Peyer's patch (tissue), 4 donors: ENCODE measurements around the gene PRKAR1B. TPM values are rescaled to one million over a fixed set of nuclear protein-coding genes. Genes with fewer than 3 reads are reported as not detected.
A peak's percentile ranks its signal among the peaks of the same experiment; 100 is the strongest.

Experiments
- DNase-seq, 3 donors: peaks; one replicate each; pipeline ENCODE4 v3.0.0-alpha.2; 2017 to 2019
- H3K27ac ChIP-seq, 4 donors: fragments of 200-600 bp; sonication (generic); one replicate each; pipeline ENCODE4 v1.5.1; 2016 to 2019
- H3K27me3 ChIP-seq, 2 donors: fragments of 200-600 bp; sonication (generic); one replicate each; pipeline ENCODE4 v1.5.1; 2019
- H3K36me3 ChIP-seq, 3 donors: fragments of 200-600 bp; sonication (generic); one replicate each; pipeline ENCODE4 v1.5.1; 2016 to 2019
- H3K4me1 ChIP-seq, 4 donors: fragments of 200-600 bp; sonication (generic); one replicate each; pipeline ENCODE4 v1.5.1; 2016 to 2019
- H3K4me3 ChIP-seq, 4 donors: fragments of 200-600 bp; sonication (generic); 1 replicate in 3 of 4; 2 replicates in 1 of 4; pipeline ENCODE4 v1.5.1; 2016 to 2019; ENCODE audit warnings: mild to moderate bottlenecking in 1 of 4
- H3K9me3 ChIP-seq, 4 donors: fragments of 200-600 bp; sonication (generic); one replicate each; pipeline ENCODE4 v1.5.1; 2016 to 2019; ENCODE audit warnings: mild to moderate bottlenecking in 1 of 4
- POLR2A ChIP-seq, 2 donors: fragments of 450-650 bp; IDR thresholded peaks; one replicate each; pipeline ENCODE4 v1.5.1; 2017; ENCODE audit warnings: antibody characterized with exemption in 2 of 2, mild to moderate bottlenecking in 2 of 2, moderate library complexity in 2 of 2
- total RNA-seq, 4 donors: library from RNA; depleted of rRNA; stranded (reverse); fragments of >200 nt; gene quantifications; one replicate each; pipeline ENCODE4 v1.1.0, GENCODE V29; 2016
- TF ChIP-seq, protein P1 (sequence below), 6 experiments: fragments of 450-650 bp in 4 of 6; fragments of 200-600 bp in 2 of 6; sonication (generic) in 1 of 6; IDR thresholded peaks; one replicate each; pipeline ENCODE4 v1.5.1; 2017 to 2019; ENCODE audit warnings: antibody characterized with exemption in 6 of 6, mild to moderate bottlenecking in 3 of 6, moderate library complexity in 1 of 6

Gene PRKAR1B
- total RNA-seq, 4 donors from 2014 or later, result 13.0 to 42.9 (median 17.0) TPM

DNA sequence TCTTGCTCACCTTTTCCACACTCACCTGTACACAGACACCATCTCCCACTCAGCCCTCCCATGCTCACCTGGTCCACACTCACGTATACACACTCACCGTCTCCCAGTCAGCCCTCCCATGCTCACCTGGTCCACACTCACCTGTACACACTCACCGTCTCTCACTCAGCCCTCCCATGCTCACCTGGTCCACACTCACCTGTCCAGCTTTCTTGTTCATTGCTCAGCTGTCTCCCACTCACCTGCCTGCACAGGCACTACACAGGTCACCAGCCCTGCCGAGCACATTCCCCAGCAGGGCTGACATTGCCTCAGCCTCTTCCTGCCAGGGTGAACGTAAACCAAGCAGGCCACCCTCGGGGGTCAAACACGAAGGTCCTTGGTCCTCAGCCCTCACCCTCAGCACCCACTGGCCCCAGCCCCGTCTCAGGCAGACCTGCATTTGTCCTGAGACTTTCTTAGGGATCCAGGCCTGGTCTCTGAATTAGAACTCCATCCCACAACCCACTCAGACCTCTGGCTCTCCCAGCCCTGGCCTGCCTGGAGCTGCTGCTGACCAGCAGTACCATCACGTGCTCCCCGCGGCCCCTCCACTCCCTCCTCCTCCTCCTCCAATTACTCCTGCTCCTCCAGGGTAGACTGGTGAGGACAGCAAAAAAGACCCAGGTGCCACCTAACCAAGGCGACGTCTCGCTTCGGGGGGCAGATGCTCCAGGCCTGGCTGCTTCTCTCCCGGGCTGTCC lies 13.4 kb downstream of the PRKAR1B start:
- H3K27ac ChIP-seq, result no peak overlapping the region
- TF ChIP-seq, protein P1, sequence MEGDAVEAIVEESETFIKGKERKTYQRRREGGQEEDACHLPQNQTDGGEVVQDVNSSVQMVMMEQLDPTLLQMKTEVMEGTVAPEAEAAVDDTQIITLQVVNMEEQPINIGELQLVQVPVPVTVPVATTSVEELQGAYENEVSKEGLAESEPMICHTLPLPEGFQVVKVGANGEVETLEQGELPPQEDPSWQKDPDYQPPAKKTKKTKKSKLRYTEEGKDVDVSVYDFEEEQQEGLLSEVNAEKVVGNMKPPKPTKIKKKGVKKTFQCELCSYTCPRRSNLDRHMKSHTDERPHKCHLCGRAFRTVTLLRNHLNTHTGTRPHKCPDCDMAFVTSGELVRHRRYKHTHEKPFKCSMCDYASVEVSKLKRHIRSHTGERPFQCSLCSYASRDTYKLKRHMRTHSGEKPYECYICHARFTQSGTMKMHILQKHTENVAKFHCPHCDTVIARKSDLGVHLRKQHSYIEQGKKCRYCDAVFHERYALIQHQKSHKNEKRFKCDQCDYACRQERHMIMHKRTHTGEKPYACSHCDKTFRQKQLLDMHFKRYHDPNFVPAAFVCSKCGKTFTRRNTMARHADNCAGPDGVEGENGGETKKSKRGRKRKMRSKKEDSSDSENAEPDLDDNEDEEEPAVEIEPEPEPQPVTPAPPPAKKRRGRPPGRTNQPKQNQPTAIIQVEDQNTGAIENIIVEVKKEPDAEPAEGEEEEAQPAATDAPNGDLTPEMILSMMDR (IDR thresholded peaks at IDR 0.05), result no peak
- TF ChIP-seq POLR2A (IDR thresholded peaks at IDR 0.05), result no peak
- H3K36me3 ChIP-seq, result no peaks in the 10 kb centered on the region
- peak in 1 of 3 donors; percentile 36 for DNase-seq
- no peaks in the 10 kb centered on the region for H3K27me3 ChIP-seq
- no peaks in the 10 kb centered on the region for H3K9me3 ChIP-seq
- peaks cover 0 to 10% (median 0%) of the 10 kb centered on the region in 4 donors for H3K4me1 ChIP-seq
- H3K4me3 ChIP-seq, result no peak overlapping the region

DNA sequence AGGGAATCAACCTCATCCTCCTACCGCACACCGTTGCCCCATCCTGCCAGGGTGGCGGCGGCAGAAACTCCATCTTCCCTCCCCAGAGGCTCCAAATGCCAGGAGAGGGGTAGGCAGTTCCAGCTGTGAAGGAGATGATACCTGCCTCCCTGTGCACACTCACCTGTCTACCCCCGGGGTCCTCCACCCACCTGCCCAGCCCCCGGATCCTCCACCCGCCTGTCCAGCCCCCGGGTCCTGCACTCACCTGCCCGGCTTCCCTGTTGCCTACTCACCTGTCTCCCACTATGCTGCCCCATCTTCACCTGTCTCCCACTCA lies 14.0 kb downstream of the PRKAR1B start:
- TF ChIP-seq, protein P1 (IDR thresholded peaks at IDR 0.05), result no peak
- TF ChIP-seq POLR2A (IDR thresholded peaks at IDR 0.05), result no peak
- DNase-seq, result peak in 1 of 3 donors; percentile 29
- no peaks in the 10 kb centered on the region for H3K36me3 ChIP-seq
- peaks cover 0 to 10% (median 0%) of the 10 kb centered on the region in 4 donors for H3K4me1 ChIP-seq
- no peak overlapping the region for H3K27ac ChIP-seq
- H3K9me3 ChIP-seq, result no peaks in the 10 kb centered on the region
- no peak overlapping the region for H3K4me3 ChIP-seq
- no peaks in the 10 kb centered on the region for H3K27me3 ChIP-seq

DNA sequence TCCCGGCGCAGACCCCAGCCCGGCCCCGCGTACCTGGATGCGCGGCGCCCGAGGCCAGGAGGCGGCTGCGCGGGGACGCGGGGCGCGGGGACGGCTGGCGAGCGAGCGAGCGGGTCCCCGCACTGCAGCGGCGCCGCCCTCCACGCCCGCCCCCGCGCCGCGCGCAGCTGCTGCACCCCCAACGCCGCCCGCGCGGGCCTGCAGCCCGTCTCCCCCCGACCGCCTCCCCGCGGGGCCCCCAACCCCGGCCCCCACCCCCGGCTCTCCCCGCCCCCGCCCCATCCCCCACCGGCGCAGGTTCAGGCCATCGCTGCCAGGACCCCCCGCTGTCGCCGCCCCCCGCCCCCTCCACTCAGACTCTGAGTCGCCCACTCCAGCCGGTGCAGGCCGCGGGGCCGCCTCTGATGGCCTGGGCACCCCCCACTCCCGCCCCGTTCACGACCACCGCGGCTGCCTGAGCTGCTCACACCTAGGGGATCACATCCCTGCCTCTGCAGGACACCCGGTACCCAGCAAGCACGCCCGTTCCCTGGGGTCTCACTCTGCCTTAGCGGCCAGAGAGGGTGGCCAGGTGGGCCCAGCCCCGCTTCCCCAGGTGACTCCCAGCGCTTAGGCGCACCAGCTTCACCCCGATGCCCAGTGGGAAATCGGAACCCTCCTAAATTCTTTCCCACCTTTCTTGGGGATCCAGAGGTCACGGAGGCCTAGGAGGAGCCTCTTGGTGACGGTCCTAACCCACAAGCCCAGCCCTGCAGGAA lies 14.5 kb downstream of the PRKAR1B start:
- peak overlapping the region in 2 of 4 donors; percentile 10 to 25 for H3K27ac ChIP-seq

DNA sequence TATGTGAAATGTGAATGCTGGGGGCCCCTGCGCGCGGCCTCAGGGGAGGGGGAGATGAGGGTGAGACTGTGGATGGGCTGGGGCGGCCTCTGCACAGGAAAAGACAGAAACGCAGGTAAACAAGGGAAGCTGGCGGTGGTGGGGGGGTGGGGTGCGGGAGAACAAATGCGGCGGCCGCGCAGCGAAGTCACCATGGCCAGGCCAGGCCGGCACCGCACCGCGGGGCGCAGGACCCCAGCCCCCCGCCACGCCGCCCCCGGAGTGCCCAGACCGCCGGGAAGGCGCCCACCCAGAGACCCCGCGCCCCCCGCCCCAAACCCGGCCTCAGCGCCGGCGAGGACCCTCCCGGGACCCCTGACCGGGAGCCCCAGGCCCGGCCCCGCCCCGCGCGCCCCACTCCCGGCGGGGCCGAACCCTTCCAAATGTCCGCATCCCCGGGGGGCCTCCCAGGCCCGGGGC lies 15.1 kb downstream of the PRKAR1B start:
- H3K27ac ChIP-seq, result peak overlapping the region in 2 of 4 donors; percentile 10 to 25

More for the DNA sequence above, 14.5 kb downstream of the PRKAR1B start:
- peaks cover 0 to 10% (median 0%) of the 10 kb centered on the region in 4 donors for H3K4me1 ChIP-seq
- H3K9me3 ChIP-seq, result no peaks in the 10 kb centered on the region
- H3K27me3 ChIP-seq, result no peaks in the 10 kb centered on the region
- TF ChIP-seq, protein P1 (IDR thresholded peaks at IDR 0.05), result no peak
- TF ChIP-seq POLR2A (IDR thresholded peaks at IDR 0.05), result no peak
- no peaks in the 10 kb centered on the region for H3K36me3 ChIP-seq
- peak overlapping the region; percentile 18 to 66 (median 54) for H3K4me3 ChIP-seq
- DNase-seq, result peak in 1 of 3 donors; percentile 39

More for the DNA sequence above, 15.1 kb downstream of the PRKAR1B start:
- Histone ChIP-seq H3K27me3 (no peaks in the 10 kb centered on the region), H3K9me3 (no peaks in the 10 kb centered on the region), H3K4me1 (peaks cover 0 to 10% (median 2%) of the 10 kb centered on the region in 4 donors), H3K36me3 (no peaks in the 10 kb centered on the region), H3K4me3 (peak overlapping the region; percentile 18 to 66 (median 54))
- TF ChIP-seq, protein P1 (IDR thresholded peaks at IDR 0.05), result no peak
- TF ChIP-seq POLR2A (IDR thresholded peaks at IDR 0.05), result no peak
- peak in 1 of 3 donors; percentile 39 for DNase-seq
